Measurements from ENCODE around the gene CIAO3. TPM values are rescaled to one million over a fixed set of nuclear protein-coding genes. Genes with fewer than 3 reads are reported as not detected.
A peak's percentile ranks its signal among the peaks of the same experiment; 100 is the strongest.

The CIAO3 gene
- total RNA-seq, 1 experiment from 2014 or later: 32.8 TPM

- no peaks in the 10 kb centered on the region for H3K27me3 ChIP-seq (ENCODE audit: insufficient read depth, low read length)
- H4K20me1 ChIP-seq (ENCODE audit: insufficient read depth): no peaks in the 10 kb centered on the region
- RAD21 ChIA-PET (ENCODE audit: low non-redundant PET in 1 of 2, low total read pairs in 2 of 2, uncharacterized antibody in 2 of 2, unreplicated experiment in 2 of 2): no interaction called here
- ATAC-seq (peak; percentile 18), DNase-seq (ENCODE audit: low read depth, low spot score) (no peak)
- TF ChIP-seq CTCF (IDR thresholded peaks at IDR 0.05 in 2 of 3, conservative IDR thresholded peaks at IDR 0.05 in 1 of 3; ENCODE audit: borderline replicate concordance in 1 of 3, insufficient read depth in 1 of 3, low read depth in 2 of 3, low read length in 2 of 3) (no peak), ZNF274 (IDR thresholded peaks at IDR 0.05; ENCODE audit: low read depth, low read length) (no peak), EZH2 (IDR thresholded peaks at IDR 0.05) (no peak), RAD21 (IDR thresholded peaks at IDR 0.05; ENCODE audit: low read depth) (no peak), MAX (IDR thresholded peaks at IDR 0.05) (no peak), TCF7L2 (IDR thresholded peaks at IDR 0.05; ENCODE audit: borderline replicate concordance, extremely low read depth, insufficient read depth, insufficient read length) (no peak), SRF (IDR thresholded peaks at IDR 0.05; ENCODE audit: low read depth) (no peak), YY1 (IDR thresholded peaks at IDR 0.05; ENCODE audit: extremely low read depth, insufficient replicate concordance, low read depth, low read length) (no peak), CBX3 (IDR thresholded peaks at IDR 0.05; ENCODE audit: low read depth) (no peak), CEBPB (IDR thresholded peaks at IDR 0.05; ENCODE audit: low read depth) (no peak), SP1 (IDR thresholded peaks at IDR 0.05; ENCODE audit: low read depth) (no peak)
- BruUV-seq (replicated peaks): no TSS peak
- H3K4me2 ChIP-seq (ENCODE audit: low read length): peak overlapping the region; percentile 97
- CTCF ChIA-PET: interaction anchor here (1.2 kb wide), 1 partner anchor 32 kb away, joined by 3 read pairs; no protein-coding TSS in a partner anchor
- H3K9ac ChIP-seq (ENCODE audit: low read length): peak overlapping the region; percentile 92
- peaks cover 41% of the 10 kb centered on the region for H3K79me2 ChIP-seq (ENCODE audit: insufficient read depth, low read length)
- H3K4me3 ChIP-seq (replicated peaks in 1 of 2; ENCODE audit: low read depth in 1 of 2, low read length in 2 of 2): peak overlapping the region; percentile 71 to 90
- no peaks in the 10 kb centered on the region for H3K9me2 ChIP-seq (ENCODE audit: insufficient read depth)
- H3K27ac ChIP-seq (ENCODE audit: low read depth, low read length): peak overlapping the region; percentile 98
- peaks cover 0 to 33% of the 10 kb centered on the region in 2 experiments; a peak in 2 of 4 replicates for H3K36me3 ChIP-seq (ENCODE audit: control insufficient read depth in 1 of 2, insufficient read depth in 2 of 2, low read length in 2 of 2)
- H3K4me1 ChIP-seq (ENCODE audit: control insufficient read depth in 1 of 2, insufficient read depth in 2 of 2, low read length in 2 of 2): peaks cover 13 to 55% of the 10 kb centered on the region in 2 experiments
- intact Hi-C loops (cut with micrococcal nuclease): no loop called here
- H2AFZ ChIP-seq (ENCODE audit: low read depth, low read length, poor library complexity, severe bottlenecking): no peak overlapping the region
- POLR2A ChIA-PET: interaction anchor here (0.7 kb wide), 1 partner anchor 12 kb away, joined by 3 read pairs; no protein-coding TSS in a partner anchor
- H3K9me3 ChIP-seq (ENCODE audit: control insufficient read depth in 1 of 2, insufficient read depth in 1 of 2, low read depth in 1 of 2, low read length in 2 of 2): no peaks in the 10 kb centered on the region
Observed at GRCh38 chr16:683396-684070, 57.3 kb downstream of the CIAO3 start.
